HG03175 (cell line): ENCODE results near the gene PDP2.

Experiments
- ATAC-seq: cut with Tn5 transposase; IDR thresholded peaks from one replicate; pipeline ENCODE4 v1.9.1; 2021; ENCODE audit warnings: mild to moderate bottlenecking, moderate library complexity; ENCODE audit not compliant: unreplicated experiment

The PDP2 gene

GRCh38 chr16:66901626-66902025, 21.3 kb downstream of the PDP2 start:
- no peak for ATAC-seq

- ATAC-seq: no peak
Measured at GRCh38 chr16:66902648-66903543, 22.6 kb downstream of the PDP2 start.

DNA sequence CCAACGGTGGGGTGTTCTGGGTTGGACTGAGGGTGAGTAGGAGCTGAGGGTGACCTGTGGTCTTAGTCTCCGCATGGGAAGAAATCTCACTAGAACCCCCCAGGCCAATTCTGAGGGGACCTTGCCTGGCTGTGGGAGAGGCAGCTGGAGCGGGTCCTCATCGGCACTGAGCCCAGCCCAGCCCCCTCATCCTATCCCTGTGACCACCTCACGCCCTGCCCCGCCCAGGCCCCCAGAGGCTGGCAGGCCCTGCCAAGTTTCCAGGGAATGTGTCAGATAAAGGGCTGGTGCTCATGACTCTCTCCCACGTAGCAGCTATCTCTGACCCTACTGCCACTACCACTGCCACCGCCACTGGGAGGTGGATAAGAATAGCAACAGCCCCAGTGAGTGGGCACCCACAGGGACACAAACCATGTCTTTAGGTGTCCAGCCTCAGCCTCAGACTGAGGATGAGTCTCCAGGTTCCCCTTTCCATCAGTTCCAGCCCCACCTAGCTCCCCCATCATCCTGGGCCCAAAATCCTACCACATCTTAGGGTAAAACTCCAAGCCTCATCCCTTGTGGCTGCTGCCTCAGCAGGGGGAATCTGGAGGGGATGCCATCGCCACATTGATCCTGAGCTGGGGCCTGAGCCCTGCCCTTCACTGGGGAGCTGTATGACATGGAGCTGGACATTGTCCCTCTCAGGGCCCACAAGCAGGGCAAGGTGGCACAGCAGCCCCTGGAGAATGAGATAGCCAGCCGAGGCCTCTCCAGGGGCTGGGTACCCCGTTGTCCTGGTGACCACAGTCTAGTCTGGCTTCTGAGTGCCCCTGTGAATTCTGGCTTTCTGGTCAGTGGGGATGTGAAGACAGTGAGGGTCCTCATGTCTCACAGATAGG, 23.5 kb downstream of the PDP2 start:
- ATAC-seq: no peak

DNA sequence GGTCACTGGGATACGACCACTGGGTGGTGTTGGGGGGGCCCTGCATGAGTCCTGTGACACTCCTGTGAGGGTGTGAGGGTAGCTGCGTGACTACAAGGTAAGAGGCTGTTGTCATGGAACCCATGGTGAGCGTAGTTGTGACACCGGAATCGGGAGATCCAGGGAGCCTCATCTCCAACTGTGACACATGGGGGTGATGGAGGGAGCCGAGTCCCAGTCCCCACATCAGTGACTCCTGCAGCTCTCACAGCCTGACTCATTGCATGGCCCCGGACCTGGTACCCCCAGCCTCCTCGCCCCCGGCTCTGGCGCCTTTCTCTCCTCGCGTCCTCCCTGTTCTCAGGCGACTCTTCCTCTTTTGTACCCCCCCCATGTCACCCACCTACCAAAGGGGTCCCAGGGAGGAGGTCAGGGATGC, 24.1 kb downstream of the PDP2 start:
- no peak for ATAC-seq

- no peak for ATAC-seq
Measured at GRCh38 chr16:66904846-66905632, 24.7 kb downstream of the PDP2 start.

GRCh38 chr16:66905633-66906539, 25.6 kb downstream of the PDP2 start:
- ATAC-seq: no peak

DNA sequence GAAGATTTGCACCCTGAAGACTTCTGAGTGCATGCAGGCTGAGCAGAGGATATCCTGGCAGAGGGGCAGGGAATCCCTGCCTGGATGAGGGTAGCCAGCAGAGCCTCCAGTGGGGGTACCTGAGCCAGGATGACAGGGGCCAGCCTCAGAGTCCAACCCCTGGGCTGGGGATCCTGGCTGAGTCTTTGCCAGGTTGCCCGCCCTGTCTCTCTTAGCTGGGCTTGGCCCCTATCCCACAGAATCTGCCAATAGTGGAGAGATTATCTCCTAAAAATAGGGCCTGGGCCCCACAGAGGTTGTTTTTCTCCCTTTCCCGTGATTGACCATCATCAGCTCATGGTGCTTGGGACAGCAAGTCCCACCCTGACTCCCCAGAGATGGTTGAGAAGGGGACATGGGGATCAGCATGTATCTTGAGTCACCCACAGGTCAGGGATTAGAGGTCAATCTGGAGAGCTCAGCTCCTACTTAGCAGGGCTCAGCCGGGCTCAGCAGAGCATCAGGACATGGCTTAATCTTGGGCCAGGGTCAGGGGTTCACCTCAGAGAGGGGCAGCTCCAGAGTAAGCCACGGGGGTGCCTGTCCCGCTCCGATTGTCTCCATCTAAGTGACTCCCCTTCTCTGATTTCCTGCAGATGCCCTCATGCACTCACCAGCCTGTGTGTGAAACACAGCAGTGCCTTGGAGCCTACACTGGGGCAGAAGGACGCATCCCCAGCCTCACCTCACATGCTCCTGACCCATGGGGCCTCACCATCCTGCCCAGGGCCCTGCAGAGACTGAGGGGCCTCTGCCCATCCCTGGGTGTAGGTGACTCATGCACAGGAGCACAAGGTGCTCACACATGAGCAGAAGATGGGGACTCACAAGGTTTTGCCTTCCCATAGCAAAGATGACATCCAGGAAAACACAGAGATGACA, 26.9 kb downstream of the PDP2 start:
- no peak for ATAC-seq

GRCh38 chr16:66908116-66908515, 27.8 kb downstream of the PDP2 start:
- ATAC-seq: no peak

GRCh38 chr16:66908762-66909559, 28.6 kb downstream of the PDP2 start:
- ATAC-seq: no peak

DNA sequence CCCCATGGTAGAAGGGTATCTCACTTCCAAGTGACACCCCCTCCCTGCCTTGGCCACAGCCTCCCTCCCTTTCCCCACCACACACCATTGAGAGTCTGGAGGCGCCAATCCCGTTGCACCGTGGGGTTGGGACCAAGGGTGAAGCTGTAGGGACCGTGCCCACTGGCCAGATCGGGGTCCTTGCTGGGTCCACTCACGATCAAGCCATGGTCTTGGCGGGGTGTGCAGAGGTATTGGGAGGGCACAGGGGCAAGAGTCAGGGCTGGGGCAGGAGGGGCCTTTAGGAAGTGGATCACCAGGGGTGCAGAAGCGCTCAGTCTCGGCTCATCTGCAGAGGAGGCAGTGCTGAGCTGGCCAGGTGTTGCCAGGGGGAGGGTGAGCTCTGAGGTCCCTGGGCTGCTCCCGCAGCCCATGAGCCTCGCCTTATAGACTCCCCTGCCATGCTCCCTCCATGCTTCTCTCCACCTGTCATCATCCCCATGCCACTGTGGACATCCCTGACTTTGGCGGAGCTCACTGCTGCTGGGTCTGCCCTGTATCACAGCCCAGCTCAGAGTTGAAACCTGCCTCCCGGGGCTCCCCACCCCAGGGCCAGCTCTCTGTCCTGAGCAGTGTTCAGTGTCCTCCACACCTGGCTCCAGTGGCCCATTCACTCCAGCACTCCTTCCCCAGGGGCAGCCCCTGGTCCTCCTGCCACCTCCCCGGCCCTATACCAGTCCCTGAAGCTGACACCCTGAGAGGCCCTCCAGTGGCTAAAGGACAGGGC, 30.0 kb downstream of the PDP2 start:
- ATAC-seq: no peak

DNA sequence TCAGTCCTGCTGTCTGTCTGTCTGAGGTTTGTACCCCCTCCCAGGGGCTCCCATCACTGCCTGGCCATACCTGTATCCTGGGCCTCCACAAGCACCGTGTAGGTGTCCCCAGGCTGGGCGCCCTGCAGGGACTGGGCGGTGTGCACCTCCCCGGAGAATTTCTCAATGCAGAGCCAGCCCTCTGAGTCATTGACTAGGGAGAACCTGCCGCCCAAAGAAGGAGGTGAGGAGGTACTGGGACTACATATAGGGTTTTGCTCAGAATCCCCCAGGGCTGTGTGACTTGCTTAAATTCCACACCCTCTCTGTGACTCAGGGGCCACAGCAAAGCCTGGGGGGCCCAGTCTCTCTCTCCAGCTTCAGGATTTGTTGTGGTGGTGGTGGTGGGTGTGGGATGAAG, 30.8 kb downstream of the PDP2 start:
- no peak for ATAC-seq

DNA sequence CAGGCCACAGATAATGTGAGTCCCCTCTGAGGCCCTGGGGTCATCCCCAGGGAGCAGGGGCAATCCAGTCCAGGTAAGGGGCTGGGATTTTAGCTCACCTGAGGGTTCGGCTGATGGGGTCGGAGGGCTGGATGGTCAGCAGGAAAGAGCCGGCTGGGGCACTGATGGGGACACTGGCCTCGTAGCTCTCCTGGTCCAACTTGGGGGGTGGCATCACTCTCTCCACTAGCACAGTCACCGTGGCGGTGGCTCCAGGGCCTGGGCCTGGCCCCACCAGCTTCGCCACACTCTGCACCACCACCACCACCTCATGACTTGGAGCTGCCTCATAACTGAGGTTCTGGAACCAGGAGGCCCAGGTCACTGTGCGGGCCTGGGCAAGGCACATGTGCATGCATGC, 31.5 kb downstream of the PDP2 start:
- ATAC-seq: no peak

- no peak for ATAC-seq
Measured at GRCh38 chr16:66913081-66913480, 32.8 kb downstream of the PDP2 start.

DNA sequence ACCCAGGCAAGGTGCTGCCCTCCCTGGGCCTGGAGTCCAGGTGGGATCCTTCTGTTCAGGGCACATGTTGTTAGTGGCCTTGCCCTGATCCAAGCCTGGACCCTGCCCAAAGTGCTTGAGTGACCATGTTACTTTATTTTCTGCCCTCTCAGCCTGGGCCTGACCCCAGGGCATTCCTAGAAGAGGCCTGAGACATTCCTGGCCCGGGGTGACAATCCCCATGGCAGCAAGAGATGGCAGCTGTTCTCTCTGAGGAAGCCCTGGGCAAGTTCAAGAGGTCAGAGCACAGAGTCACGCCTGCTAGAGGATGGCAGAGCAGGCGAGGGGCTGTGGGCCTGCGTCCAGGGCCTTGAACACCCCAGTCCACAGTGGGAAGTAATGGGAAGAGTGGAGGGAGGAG, 33.4 kb downstream of the PDP2 start:
- no peak for ATAC-seq

- ATAC-seq: no peak
Measured at GRCh38 chr16:66914541-66914940, 34.2 kb downstream of the PDP2 start.

DNA sequence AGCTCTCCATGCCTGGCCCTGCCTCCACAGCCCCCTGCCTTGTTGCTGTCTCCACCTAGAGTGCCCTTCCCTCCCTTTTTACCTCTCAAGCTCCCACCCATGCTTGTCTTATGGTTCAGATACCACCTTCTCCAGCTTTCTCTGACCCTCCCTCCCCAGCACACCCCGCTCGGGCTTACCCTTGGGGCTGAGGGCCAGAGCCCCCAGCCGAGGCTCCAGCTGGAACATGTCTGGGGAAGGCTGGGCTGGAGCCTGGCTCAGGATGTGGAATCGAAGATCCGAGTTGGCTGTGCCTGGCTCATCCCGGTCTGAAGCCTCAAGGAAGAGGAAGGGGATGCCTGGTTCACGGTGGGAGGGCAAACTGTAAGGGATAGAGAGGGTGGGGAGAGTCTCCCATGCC, 34.7 kb downstream of the PDP2 start:
- no peak for ATAC-seq

DNA sequence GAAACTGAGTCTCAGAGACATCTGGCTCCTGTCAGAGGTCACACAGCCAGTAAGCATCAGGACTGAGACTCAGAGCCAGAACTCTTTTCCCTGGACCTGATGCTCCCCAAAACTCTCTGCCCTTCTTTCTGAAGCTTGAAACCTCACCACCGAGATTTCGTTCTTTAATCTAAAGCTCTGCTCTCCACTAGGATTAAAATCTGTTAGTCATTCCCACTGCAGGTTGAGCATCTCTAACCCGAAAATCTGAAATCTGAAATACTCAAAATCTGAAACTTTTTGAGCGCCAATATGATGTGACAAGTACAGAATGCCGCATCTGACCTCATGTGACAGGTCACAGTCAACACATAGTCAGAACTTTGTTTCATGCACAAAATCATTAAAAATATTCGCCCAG, 36.2 kb downstream of the PDP2 start:
- no peak for ATAC-seq
